GM18498 (cell line): ENCODE data around the gene TBCD.

ENCODE experiments used
- ATAC-seq: cut with Tn5 transposase; IDR thresholded peaks from one replicate; pipeline ENCODE4 v1.9.1; 2021; ENCODE audit warnings: mild to moderate bottlenecking, moderate library complexity; ENCODE audit not compliant: unreplicated experiment

TBCD gene

GRCh38 chr17:82751571-82752370 lies at the start of gene TBCD:
TBCD (plus strand) TSS chr17:82752065; CDS start chr17:82752194, 129 bp downstream.
- ATAC-seq: peak; percentile 77

- no peak for ATAC-seq
Observed at GRCh38 chr17:82702231-82702927, 49.5 kb upstream of the TBCD start.

DNA sequence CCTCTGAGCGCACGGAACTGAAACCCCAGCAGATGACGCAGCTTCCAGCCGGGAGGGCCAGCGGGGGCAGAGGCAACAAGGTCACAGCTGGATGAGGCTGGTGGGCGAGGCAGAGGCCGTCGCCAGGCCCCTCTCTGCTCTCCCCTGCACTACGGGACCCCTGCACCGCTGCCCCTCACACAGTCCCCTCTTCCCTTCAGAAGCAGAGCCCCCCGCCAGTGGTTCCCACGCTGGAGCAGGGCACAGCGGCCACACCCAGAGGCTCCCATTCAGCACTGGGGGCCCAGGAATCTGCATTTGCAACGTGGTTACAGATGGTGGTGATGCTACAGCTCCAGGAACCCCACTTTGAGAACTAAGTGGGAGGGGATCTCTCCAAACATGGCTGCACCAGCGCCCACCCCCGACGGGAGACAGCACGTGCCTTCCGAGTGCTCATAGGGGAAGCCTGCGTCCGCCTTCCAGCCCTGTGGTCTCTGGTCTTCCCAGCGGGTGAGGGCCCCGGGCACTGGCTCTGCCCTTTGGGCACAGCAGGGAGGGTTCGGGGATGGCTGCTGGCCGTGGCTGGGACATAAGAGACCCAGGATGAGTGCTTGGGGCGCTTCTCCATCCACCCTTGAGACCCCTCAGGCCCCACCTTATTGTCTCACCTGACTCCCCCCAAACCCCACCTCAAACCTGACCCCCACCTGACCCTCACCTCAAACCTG lies 48.7 kb upstream of the TBCD start:
- no peak for ATAC-seq

GRCh38 chr17:82703935-82704865 lies 47.7 kb upstream of the TBCD start:
- no peak for ATAC-seq

GRCh38 chr17:82704886-82705285 lies 47.0 kb upstream of the TBCD start:
- ATAC-seq: no peak

GRCh38 chr17:82705756-82706155 lies 46.1 kb upstream of the TBCD start:
- ATAC-seq: no peak

DNA sequence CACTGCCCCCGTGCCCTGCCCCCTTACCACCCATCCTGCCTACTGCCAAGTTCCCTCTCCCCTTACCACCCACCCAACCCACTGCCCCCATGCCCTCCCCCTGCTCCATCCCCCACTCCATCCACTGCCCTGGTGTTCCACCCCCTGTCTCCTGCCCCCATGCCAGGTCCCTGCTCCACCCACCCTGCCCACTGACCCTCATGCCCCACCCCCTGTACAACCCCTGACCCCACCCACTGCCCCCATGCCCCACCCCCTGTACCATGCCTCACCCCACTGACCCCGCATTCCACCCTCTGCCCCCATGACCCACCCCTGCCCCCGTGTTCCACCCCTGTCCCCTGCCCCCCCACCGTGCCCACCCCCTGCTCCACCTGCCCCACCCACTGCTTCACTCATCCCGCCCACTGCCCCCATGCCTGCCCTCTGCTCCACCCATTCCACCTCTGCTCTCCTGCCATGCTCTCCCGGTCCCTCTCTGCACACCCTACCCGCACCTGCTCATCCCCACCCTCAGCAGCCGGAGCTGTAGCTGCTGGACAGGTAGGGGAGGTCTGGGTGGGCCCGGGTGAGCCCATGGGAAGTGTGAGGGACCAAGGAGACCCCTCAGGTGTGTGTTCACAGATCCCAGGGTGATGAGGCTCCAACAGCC lies 42.7 kb upstream of the TBCD start:
- ATAC-seq: no peak

DNA sequence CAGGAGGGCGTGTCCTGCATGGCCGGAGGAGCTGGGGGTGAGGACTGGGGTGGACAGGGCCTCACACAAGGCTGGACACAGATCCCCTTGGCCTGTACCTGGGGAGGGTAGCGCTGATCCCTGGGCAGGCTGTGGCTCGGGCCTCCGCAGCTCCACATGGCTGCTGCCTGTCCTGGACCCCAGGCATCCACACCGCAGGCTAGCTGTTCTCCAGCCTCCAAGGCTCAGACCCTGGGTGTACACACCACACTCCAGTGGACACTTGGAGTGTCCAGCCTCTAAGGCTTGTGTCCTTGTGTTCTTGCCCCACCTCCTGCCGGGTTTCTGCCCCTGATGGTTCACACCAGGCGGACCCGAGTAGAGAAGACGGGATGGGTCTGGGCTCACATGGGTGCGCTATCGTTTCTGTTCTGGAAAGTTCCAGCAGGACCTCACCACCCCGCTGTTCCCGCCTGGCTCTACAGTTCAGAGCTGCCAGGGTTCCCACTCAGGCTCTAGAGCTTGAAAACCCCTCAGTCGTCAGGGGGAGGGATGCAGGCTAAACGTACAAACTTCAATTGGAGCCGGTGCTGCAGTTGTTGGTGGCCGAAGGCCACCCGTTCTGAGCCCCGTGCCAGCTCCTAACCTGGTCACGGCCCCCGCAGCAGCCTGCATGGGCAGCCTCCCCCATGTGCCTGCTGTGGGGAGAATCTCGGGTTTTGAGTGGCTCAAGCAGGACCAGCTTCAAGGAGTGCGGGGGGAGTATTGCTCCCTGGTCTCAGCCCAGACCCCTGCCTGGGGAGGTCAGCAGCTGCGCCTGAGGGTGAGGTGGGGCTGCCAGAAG lies 42.0 kb upstream of the TBCD start:
- no peak for ATAC-seq

DNA sequence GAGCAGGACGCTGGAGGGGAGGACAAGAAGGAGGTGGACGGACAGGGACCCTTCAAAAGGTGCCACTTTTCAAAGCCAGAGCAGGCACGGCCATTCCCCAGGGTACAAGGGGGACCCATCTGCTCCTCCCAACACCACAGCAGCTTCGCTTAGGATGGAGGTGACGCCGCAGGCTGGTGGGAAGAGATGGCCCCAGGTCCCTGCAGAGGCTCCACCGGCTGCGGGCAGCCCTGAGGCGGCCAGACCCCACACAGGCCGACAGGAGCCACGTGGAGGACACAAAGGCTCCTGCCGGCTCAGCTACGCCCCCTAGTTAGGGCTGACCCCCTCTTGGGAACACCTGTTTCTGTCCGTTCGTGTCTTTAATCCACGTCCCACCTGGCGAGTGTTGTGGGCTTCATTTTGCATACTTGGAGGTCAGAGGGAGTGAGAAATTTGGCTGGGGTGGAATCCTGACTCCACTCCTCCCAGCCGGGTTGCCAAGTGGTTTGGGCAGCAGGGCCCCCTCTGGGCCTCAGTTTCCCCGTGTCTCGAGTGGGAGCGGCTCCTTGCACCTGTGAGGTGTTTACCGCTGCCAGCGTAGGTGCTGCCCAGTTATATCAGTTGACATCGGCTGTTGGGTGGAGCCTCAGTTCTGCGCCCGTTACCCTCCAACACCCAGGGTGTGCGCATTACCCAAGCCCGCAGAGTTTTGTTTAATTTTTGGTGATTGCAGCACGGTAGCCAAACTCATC lies 41.2 kb upstream of the TBCD start:
- no peak for ATAC-seq

GRCh38 chr17:82713071-82713723 lies 38.7 kb upstream of the TBCD start:
- no peak for ATAC-seq

DNA sequence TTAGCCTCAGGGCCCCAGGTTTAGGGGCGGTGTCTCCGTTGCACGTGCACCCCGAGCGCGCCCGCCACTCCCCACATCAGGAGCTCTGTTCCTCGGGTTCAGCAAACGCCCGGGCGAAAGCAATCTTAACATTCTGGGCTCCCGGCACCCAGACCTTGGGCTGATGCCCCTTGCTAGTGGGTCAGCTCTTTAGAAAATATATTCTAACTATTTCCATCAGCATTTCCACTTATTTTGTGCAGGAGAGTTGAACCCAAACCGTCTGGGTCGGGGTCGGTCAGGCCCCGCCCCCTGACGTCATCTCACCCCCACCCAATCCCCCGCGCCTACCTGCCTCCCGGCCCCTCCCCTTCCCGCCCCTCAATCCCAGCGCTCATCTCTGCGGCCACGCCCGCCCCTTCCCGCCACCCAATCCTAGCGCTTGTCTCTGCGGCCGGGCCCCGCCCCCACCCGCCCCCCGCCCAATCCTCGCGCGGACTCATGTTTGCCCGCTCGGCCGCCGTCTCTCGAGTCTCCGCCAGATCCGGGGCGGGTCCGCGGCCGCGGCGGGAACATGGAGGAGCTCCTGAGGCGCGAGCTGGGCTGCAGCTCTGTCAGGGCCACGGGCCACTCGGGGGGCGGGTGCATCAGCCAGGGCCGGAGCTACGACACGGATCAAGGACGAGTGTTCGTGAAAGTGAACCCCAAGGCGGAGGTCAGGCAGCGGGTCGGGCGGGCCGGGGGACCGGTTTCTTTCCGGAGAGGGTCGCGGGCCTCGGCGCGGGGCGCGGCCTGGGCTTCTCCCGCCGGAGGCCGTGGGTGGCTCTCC lies 35.5 kb upstream of the TBCD start, which contains the start of gene FN3KRP:
TSS of gene FN3KRP (plus strand) at position 504 of the 808 bp plus-strand sequence. CDS start at position 554, 50 bp downstream.
- peak; percentile 79 for ATAC-seq

DNA sequence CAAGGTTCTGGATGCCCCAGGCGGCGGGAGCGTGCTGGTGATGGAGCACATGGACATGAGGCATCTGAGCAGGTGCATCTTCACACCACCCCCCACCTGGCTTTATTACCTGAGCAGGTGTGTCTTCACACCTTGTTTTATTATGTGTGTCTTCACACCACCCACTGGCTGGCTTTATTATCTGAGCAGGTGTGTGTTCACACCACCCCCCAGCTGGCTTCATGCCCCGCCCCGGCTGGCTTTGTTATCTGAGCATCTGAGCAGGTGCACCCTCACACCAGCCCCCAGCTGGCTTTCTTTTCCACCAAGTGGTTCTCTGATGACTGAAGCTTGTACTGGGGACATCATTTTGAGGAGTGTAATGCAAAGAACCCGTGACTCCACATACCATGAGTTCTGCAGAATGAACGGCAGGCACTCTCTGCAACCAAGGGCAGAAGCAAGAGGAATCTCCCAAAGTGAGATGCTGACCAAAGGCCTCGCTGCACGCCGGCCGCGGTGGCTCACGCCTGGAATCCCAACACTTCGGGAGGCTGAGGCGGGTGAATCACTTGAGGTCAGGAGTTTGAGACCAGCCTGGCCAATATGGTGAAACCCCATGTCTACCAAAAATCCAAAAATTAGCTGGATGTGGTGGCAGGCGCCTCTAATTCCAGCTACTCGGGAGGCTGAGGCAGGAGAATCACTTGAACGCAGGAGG lies 32.7 kb upstream of the TBCD start:
- no peak for ATAC-seq

DNA sequence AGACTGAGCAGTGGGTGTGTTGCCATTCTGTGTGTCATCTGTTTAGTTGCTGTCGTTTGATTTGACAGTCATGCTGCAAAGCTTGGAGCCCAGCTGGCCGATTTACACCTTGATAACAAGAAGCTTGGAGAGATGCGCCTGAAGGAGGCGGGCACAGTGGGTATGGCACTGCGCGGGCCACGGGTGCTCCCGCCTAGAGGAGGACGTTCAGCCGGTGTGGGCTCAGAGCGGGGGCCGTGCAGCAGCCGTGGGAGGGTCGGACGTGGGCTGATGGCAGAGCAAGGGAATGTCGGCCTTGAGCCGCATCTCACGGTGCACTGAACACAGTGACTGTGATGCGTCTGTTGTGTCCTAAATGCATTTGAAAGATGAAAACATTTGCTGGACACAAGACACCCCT lies 31.7 kb upstream of the TBCD start:
- ATAC-seq: no peak

GRCh38 chr17:82722341-82723013 lies 29.4 kb upstream of the TBCD start:
- ATAC-seq: no peak

DNA sequence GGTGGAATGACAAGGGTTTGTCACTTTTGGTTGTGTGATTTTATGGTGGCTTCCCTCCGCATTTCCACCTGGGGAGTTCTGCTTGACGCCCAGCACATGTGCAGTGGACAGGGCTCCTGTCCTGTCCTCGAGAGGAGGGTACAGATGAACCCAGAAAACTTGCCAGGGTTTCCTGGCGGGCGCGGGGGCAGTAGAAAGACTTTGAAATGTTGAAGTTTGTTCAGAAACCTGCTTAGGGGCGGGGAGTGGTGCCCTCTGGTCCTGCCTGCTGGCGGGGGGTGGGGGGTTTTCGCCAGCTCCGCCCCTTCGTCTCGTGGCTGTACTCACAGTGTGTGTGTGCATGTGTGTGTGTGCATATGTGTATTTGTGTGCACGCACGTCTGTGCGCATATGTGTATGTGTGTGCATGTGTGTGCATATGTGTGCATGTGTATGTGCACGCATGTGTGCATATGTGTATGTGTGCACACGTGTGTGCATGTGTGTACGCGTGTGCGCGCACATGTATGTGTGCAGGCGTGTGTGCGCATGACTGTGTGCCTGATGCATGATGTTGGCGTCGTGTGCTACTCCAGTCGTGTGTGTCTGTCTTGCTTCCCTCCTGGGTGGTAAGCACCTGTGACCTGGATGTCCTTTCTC lies 28.6 kb upstream of the TBCD start:
- ATAC-seq: no peak
